Uterus (tissue), 2 donors: ENCODE data around the gene RABGAP1L.

Source experiments
- CTCF ChIP-seq, 4 experiments: fragments of 200-600 bp in 2 of 4; fragments of 450-650 bp in 2 of 4; sonication (generic) in 2 of 4; IDR thresholded peaks; one replicate each; pipeline ENCODE4 v1.5.1; 2016 to 2019; ENCODE audit warnings: antibody characterized with exemption in 4 of 4, mild to moderate bottlenecking in 2 of 4, moderate library complexity in 1 of 4
- POLR2A ChIP-seq, 2 donors: fragments of 450-650 bp; IDR thresholded peaks; one replicate each; pipeline ENCODE4 v1.6.1; 2016; ENCODE audit warnings: antibody characterized with exemption in 2 of 2, mild to moderate bottlenecking in 1 of 2, moderate library complexity in 1 of 2

- no peak for TF ChIP-seq CTCF (IDR thresholded peaks at IDR 0.05)
- no peak for TF ChIP-seq POLR2A (IDR thresholded peaks at IDR 0.05)
Observed at GRCh38 chr1:174928541-174928940, 769.2 kb downstream of the RABGAP1L start.
